IPS DF 4.7 (cell line): ENCODE results near the gene NCOR2.

Source experiments
- DNase-seq: peaks from one replicate; pipeline ENCODE4 v3.0.0-alpha.2; 2013; ENCODE audit warnings: low spot score; ENCODE audit errors: extremely low read depth

The NCOR2 gene

DNA sequence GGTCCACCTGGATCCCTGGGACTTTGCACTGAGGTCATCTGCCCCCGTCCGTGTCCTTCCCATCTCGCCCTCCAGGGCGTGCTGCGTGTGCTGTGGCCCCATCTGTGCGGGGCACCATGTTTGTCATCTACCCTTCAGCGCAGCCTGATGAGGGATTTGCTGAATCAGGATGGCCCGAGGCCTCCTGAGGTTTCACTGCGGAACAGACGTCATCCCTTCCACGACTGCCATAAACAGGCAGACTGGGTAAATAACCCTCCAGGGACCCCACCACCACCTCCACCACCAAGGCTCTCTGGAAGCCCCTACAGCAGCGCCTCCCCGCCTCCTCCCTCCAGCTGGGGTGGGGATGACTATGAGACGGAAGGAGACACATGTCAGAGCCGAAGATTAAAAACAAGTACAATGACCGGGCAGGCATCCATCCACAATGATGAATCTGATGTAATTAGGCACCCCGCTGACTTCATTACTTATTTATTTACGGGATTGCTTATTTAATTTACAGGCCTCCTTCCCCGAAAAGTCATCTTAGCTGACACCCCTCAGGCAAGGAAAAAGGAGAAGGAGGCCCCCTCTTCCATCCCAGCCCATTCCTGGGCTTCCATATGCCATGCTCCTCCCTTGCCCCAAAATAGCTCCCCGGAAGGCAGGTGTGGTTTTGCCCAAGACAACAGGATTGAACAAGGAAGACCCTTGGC, 39.4 kb downstream of the NCOR2 start:
- no peak for DNase-seq

- DNase-seq: no peak
These were observed 41.3 kb downstream of the NCOR2 start for GRCh38 chr12:124525927-124526692.

DNA sequence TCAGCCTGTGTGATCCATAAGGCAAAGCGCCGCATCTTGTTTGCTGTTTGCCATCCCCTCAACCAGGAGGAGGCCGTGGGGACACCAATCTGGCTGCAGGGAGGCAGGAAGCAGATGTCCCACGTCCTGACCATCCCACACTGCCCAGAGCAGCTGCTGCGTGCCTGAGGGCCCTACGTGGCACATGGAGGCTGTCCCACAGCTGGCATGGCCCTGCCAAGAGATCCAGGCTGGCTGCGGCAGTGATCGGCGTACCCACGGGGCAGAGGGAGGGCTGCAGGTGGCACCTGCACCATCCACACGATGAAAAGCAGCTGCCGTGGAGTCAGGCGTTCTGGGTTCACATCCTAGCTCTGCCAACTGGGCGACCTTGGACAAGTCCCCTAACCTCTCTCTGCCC, 42.0 kb downstream of the NCOR2 start:
- no peak for DNase-seq

GRCh38 chr12:124524231-124524925, 43.0 kb downstream of the NCOR2 start:
- no peak for DNase-seq

- DNase-seq: no peak
These were observed 44.3 kb downstream of the NCOR2 start for GRCh38 chr12:124523071-124523470.

GRCh38 chr12:124520907-124521306, 46.5 kb downstream of the NCOR2 start:
- DNase-seq: no peak

DNA sequence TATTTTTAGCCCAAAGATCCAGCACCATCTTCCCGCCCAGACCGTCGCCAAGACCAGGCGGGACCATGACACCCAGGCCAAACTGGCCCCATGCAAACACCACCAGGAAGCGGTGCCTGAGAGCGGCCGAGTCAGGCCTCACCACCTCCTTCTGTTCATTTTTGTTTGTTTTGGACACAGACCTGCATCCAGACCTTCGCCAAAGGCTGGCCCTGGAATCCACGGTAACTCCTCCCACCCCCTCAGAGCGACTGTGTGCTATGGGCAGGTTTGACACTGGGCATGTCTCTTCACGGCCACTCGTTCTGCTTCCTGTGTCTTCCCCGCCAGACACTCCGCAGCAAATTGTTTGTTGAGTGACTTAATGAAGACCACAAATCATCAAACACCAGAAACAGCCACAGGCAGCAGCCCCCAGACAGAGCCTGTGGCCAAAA, 47.1 kb downstream of the NCOR2 start:
- DNase-seq: no peak

GRCh38 chr12:124519746-124520145, 47.7 kb downstream of the NCOR2 start:
- DNase-seq: no peak

DNA sequence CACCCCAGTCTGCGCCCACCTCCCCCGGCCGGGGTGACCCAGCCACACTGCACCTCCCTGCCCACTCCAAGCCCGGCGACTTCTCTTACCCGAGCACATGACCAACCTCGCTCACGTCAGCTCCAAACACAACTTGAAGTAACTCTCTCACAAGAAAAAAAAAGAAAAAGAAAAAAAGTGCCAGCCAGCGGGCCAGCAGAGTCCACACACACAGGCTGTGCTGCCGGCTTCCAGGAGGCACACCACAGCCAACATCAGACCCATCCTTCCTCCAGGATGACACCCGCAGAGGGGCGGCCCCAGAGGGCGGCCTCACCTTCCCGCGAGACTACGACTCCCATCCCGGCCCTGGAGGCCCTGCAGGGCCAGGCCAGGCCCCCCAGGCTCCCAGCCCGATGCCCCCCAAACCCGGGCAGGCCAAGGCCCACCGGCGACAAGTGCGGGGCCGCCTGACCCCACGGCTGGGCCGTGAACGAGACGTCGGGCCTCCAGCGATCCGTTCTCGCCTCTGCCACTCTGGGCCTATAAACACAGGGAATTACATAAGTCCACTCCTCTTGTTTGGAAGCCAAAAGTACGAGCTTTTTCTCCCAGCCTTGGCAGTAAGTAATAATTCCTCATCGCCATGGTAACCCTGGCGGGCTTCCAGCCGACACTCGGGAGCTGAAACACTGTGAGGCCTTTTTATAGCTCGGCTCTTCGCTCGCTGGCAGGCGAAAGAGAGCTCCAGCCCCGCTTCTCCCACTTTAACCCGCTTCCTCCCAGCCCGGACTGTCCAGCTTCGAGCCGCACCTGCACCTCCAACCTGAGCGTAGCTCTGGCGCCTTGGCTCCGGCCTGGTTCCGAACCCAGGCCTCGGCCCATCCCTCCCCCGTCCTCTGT, 49.1 kb downstream of the NCOR2 start:
- no peak for DNase-seq
